Kidney glomerular epithelial cell (primary cell): ENCODE data around the gene PIGB.
"Not testable (repeated sequence)": the region's sequence is repeated elsewhere in the genome, so short reads cannot be mapped to it uniquely, and the experiment has no call there.

Experiments used
- DNase-seq: peaks from one replicate; lab custom pipeline; 2025; lab: John Stamatoyannopoulos, UW

The PIGB gene

DNA sequence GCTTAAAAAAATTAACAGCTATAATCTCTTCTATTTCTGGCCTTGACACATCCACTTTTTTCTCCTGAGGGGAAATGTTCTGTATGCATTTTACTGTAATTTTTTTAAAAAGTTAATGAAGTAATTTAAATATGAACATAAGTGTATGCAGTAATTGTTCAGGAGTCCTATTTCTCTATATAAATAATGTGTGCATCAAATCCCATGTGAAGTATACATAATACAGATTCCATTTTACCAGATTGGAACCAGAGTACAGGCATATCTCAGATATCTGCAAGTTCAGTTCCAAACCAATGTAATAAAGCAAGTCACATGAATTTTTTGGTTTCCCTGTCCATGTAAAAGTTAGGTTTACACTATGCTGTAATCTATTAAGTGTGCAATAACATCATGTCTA is 62.6 kb downstream of the PIGB start:
- no peak for DNase-seq

DNA sequence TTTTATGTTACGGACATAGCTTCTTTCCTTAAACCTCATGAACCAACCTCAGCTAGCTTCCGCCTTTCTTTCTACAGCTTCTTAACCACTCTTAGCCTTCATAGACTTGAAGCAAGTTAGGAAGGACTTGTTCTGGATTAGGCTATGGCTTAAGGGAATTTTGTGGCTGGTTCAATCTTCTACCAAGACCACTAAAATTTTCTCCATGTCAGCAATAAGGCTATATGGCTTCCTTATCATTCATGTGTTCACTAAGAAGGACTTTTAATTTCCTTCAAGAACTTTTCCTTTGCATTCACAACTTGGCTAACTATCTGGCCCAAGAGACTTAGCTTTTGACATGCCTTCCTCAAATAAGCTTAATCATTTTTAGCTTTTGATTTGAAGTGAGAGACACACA is 64.7 kb downstream of the PIGB start:
- no peak for DNase-seq

GRCh38 chr15:55387027-55387426 is 68.0 kb downstream of the PIGB start:
- DNase-seq: no peak

DNA sequence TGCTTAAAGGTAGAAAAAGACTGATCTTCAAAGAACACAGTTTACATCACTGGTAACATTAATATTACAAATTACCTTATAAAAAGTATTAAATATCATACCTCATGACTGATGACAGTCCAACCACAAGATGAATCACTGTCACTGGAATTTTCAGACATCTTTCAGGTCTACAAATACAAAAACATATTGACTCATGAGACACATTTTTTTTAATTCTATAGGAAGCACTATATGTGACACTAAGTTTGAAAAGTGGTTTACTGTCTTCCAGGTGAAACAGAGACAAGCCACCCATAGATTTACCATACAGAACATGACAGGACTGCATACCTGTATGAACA is 70.2 kb downstream of the PIGB start:
- DNase-seq: peak; percentile 18

DNA sequence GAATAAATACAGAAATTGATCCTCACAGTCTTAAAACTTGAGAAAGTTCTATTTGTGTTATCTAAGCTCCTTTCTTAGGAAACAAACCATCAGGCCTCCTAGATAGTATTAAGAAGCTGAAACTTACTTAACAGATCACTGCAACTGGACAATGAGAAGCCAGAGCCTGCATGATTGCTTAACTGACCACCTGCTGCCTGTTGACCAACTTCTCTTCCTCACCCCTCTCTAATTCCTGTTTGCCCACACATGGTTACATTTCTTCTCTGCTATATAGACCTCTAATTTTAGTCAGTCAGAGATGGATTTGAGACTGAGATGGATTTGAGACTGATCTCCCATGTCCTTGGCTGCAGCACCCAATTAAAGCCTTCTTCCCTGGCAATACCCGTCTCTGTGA is 75.7 kb downstream of the PIGB start:
- no peak for DNase-seq

- DNase-seq: no peak
Observed at GRCh38 chr15:55398243-55398642, 79.2 kb downstream of the PIGB start.

DNA sequence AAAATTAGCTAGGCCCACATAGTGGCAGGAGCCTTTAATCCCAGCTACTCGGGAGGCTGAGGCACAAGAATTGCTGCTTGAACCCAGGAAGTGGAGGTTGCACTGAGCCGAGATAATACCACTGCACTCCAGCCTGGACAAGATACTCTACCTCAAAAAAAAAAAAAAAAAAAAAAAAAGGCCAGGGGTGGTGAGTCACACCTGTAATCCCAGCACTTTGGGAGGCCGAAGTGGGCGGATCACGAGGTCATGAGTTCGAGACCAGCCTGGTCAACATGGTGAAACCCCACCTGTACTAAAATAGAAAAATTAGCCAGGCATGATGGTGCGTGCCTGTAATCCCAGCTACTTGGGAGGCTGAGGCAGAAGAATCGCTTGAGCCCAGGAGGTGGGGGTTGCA is 81.0 kb downstream of the PIGB start:
- not testable (repeated sequence) for DNase-seq

DNA sequence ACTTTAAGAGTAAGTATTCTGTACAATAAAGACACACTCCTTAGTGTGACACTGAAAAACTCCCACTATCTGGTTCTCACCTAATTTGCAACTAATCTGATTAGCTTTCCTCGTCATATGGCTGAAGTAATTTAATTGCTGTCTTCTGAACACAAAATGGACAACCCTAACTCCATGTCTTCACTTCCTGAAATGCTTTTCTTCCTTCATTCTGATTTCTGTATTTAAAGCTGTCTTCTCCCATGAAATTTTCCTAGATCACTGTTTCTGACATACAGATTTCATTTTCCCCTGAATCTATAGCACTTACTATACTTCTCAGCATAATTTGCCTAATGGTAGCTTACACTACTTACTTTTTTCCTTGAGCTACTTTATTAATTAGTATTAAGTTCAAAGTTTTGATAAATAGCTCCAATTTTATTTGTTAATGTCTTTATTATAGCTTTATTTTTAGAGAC is 82.8 kb downstream of the PIGB start:
- DNase-seq: no peak

DNA sequence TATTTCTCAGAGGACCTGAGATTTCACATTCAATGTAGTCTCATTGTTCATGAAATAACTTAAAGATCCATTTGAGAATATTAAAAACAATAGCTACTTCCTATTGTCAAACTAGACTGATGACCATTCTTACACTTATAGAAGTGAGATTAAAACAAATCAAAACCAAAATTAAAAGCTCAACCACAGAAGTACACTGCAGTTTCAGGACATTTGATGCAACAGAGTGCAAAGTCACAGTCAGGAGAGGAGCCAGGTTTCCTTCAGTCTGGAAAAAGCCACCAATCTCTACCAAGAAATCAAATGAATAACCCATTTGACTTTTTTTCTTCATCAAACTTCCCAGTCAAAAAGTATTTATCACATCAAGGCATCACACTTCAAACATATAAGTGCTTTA is 83.7 kb downstream of the PIGB start:
- DNase-seq: no peak

GRCh38 chr15:55403531-55403930 is 84.5 kb downstream of the PIGB start:
- DNase-seq: peak; percentile 28
